Central memory CD8-positive, alpha-beta T cell (primary cell): ENCODE results near the gene RHAG.

Source experiments
- ATAC-seq: fragments of 150-1000 bp; cut with Tn5 transposase; replicated peaks from 2 replicates; pipeline ENCODE4 v1.10.0; 2022; ENCODE audit warnings: mild to moderate bottlenecking, moderate FRiP score, moderate number of reproducible peaks; ENCODE audit not compliant: poor library complexity, severe bottlenecking; ENCODE audit errors: extremely low read depth
- DNase-seq, 2 donors: peaks; one replicate each; pipeline ENCODE4 v3.0.0; 2021; ENCODE audit warnings: low spot score in 2 of 2
- H3K27ac Mint-ChIP-seq: one replicate; pipeline ENCODE4 v1.8.0; 2022; ENCODE audit warnings: low read depth, mild to moderate bottlenecking, moderate library complexity, mixed read lengths
- H3K27me3 Mint-ChIP-seq: one replicate; pipeline ENCODE4 v1.8.0; 2022; ENCODE audit warnings: mixed read lengths
- H3K36me3 Mint-ChIP-seq: one replicate; pipeline ENCODE4 v1.8.0; 2022; ENCODE audit warnings: mild to moderate bottlenecking, moderate library complexity, mixed read lengths; ENCODE audit not compliant: insufficient read depth
- H3K4me1 Mint-ChIP-seq: one replicate; pipeline ENCODE4 v1.8.0; 2022; ENCODE audit warnings: mixed read lengths
- H3K4me3 Mint-ChIP-seq: one replicate; pipeline ENCODE4 v1.8.0; 2022; ENCODE audit warnings: mild to moderate bottlenecking, moderate library complexity, mixed read lengths
- H3K9me3 Mint-ChIP-seq: one replicate; pipeline ENCODE4 v1.8.0; 2022; ENCODE audit warnings: mixed read lengths

The RHAG gene

DNA sequence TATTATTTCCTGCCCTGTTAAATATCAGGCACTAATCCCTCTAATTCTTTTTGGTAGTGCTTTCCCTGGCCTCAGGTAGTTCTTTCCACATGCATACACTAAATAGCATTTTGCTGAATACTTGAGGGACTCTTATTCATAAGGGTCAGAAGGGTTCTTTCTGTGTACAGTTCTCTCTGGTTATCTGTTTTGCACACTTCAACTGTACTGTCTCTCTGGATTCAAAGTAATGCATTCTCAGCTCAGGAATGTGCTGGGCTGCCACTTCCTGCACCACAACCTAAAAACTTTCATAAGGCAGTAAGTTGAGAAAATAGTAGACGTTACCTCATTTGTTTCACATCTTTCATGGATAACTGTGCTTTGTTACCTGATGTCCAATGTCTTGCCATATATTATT lies 54.1 kb downstream of the RHAG start:
- Mint-ChIP-seq H3K27me3 (peaks cover 6% of the 10 kb centered on the region), H3K36me3 (no peaks in the 10 kb centered on the region), H3K4me1 (no peaks in the 10 kb centered on the region), H3K9me3 (no peaks in the 10 kb centered on the region), H3K27ac (no peak overlapping the region), H3K4me3 (no peak overlapping the region)
- no peak for DNase-seq
- no peak for ATAC-seq

- peaks cover 9% of the 10 kb centered on the region for H3K27me3 Mint-ChIP-seq
- DNase-seq = no peak
- no peaks in the 10 kb centered on the region for H3K9me3 Mint-ChIP-seq
- H3K36me3 Mint-ChIP-seq = no peaks in the 10 kb centered on the region
- ATAC-seq = no peak
- H3K4me3 Mint-ChIP-seq = no peak overlapping the region
- H3K4me1 Mint-ChIP-seq = no peaks in the 10 kb centered on the region
- H3K27ac Mint-ChIP-seq = no peak overlapping the region
Measured at GRCh38 chr6:49579649-49580048, 57.0 kb downstream of the RHAG start.

DNA sequence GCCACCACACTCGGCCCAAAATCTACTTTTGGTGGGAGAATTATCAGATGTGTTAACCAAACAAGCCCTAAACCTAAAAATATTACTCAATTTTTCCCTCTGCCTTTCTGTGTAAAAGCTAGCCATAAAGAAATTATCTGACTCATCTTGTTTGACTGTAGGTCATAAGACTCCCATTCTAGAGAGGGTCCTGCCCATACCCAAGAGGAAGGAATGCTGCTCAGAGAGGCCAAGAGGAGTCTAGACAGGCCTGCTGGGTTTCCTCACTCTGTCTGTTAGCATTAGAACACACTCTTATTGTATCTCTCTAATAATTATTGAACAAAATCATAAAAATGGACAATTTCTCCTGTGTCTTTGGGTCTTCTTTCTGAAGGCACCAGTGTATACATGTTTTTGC lies 60.0 kb downstream of the RHAG start:
- Mint-ChIP-seq H3K27ac (no peak overlapping the region), H3K27me3 (peaks cover 9% of the 10 kb centered on the region)

DNA sequence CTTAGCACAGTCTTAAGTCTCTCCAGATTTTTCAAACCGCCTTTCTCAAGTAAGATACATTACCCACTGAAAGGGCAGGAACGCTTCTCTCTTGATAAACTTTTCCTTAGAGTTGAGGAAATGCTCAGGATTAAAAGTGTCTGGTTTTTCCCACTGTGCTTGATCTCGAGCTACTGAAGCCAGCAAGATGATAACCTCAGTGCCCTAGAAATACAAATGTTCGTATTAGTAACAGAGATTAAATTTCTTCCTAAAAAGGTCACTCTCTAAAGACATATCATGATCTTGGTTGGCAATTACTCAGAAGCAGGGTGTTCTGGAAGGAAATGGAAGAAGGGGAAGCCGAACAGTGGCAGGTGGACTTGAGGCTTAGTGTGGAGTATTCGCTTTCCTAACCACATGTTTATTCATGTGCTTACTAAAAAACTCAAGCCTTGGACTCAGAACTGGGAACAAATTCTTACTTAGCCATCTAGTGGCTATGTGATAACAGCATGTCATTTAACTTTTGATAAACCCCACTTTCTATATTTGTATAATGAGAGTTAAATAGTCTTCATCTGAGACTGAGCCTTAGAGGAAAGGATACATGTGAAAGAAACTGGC lies 66.1 kb downstream of the RHAG start:
- H3K4me1 Mint-ChIP-seq = no peaks in the 10 kb centered on the region
- no peaks in the 10 kb centered on the region for H3K9me3 Mint-ChIP-seq
- peaks cover 8% of the 10 kb centered on the region for H3K27me3 Mint-ChIP-seq
- ATAC-seq (no peak), DNase-seq (no peak)
- no peaks in the 10 kb centered on the region for H3K36me3 Mint-ChIP-seq
- H3K27ac Mint-ChIP-seq = no peak overlapping the region
- no peak overlapping the region for H3K4me3 Mint-ChIP-seq

More for the DNA sequence above, 60.0 kb downstream of the RHAG start:
- Mint-ChIP-seq H3K4me3 (no peak overlapping the region), H3K4me1 (no peaks in the 10 kb centered on the region), H3K9me3 (no peaks in the 10 kb centered on the region), H3K36me3 (no peaks in the 10 kb centered on the region)
- DNase-seq (no peak), ATAC-seq (no peak)

GRCh38 chr6:49565855-49566254 lies 70.8 kb downstream of the RHAG start:
- H3K27me3 Mint-ChIP-seq = peaks cover 9% of the 10 kb centered on the region
- H3K9me3 Mint-ChIP-seq = no peaks in the 10 kb centered on the region
- ATAC-seq (no peak), DNase-seq (no peak)
- H3K4me3 Mint-ChIP-seq = no peak overlapping the region
- no peaks in the 10 kb centered on the region for H3K36me3 Mint-ChIP-seq
- no peaks in the 10 kb centered on the region for H3K4me1 Mint-ChIP-seq
- H3K27ac Mint-ChIP-seq = no peak overlapping the region

DNA sequence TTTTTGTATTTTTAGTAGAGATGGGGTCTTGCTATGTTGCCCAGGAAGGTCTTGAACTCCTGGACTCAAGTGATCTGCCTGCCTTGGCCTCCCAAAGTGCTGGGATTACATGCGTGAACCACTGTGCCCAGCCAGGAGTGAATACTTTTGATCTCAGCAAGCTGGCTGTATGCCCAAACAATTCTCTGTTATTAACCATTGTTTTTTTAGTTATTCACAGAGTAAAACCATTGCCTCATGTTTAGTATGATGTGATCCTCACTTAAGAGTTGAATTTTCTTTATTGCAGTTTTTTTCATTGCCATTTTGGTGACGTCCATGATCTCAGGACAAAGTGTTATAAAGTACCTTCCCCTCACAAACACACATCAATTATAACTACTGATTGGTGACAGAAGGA lies 71.4 kb downstream of the RHAG start:
- H3K9me3 Mint-ChIP-seq = no peaks in the 10 kb centered on the region
- no peaks in the 10 kb centered on the region for H3K4me1 Mint-ChIP-seq
- DNase-seq (no peak), ATAC-seq (no peak)
- no peak overlapping the region for H3K4me3 Mint-ChIP-seq
- H3K27me3 Mint-ChIP-seq = peaks cover 9% of the 10 kb centered on the region
- H3K36me3 Mint-ChIP-seq = no peaks in the 10 kb centered on the region
- H3K27ac Mint-ChIP-seq = no peak overlapping the region

DNA sequence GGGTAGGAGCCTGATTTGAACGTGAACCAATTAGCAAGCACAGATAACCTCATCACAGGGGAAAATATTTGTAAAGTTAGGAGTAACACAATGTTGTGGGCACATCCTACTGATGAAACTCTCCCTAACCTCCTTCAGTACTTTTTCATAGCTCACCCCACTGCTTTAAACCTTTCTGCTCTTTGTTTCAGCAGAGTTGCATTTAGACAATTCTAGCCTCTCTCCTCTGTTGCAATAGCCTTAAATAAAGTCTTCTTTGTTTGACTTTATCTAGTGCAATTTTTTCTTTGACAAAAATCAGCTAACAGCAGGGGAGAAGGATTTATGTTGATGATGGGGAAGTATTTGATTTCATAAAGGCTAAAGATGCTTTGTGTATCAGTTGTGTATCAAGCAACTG lies 72.1 kb downstream of the RHAG start:
- ATAC-seq = no peak
- no peaks in the 10 kb centered on the region for H3K9me3 Mint-ChIP-seq
- no peak for DNase-seq
- no peaks in the 10 kb centered on the region for H3K36me3 Mint-ChIP-seq
- H3K27ac Mint-ChIP-seq = no peak overlapping the region
- peaks cover 9% of the 10 kb centered on the region for H3K27me3 Mint-ChIP-seq
- no peaks in the 10 kb centered on the region for H3K4me1 Mint-ChIP-seq
- no peak overlapping the region for H3K4me3 Mint-ChIP-seq

GRCh38 chr6:49563006-49563886 lies 73.4 kb downstream of the RHAG start:
- no peak overlapping the region for H3K27ac Mint-ChIP-seq
- H3K27me3 Mint-ChIP-seq = peaks cover 9% of the 10 kb centered on the region
- ATAC-seq = no peak
- H3K4me3 Mint-ChIP-seq = no peak overlapping the region
- H3K36me3 Mint-ChIP-seq = no peaks in the 10 kb centered on the region
- no peaks in the 10 kb centered on the region for H3K9me3 Mint-ChIP-seq
- no peaks in the 10 kb centered on the region for H3K4me1 Mint-ChIP-seq
- no peak for DNase-seq

- ATAC-seq (no peak), DNase-seq (no peak)
- H3K4me1 Mint-ChIP-seq = no peaks in the 10 kb centered on the region
- no peak overlapping the region for H3K27ac Mint-ChIP-seq
- H3K9me3 Mint-ChIP-seq = no peaks in the 10 kb centered on the region
- no peaks in the 10 kb centered on the region for H3K36me3 Mint-ChIP-seq
- peaks cover 6% of the 10 kb centered on the region for H3K27me3 Mint-ChIP-seq
- H3K4me3 Mint-ChIP-seq = no peak overlapping the region
Measured at GRCh38 chr6:49558238-49558637, 78.4 kb downstream of the RHAG start.

GRCh38 chr6:49557177-49557576 lies 79.5 kb downstream of the RHAG start:
- Mint-ChIP-seq H3K9me3 (no peaks in the 10 kb centered on the region), H3K4me3 (no peak overlapping the region), H3K27me3 (peaks cover 13% of the 10 kb centered on the region), H3K27ac (no peak overlapping the region), H3K4me1 (no peaks in the 10 kb centered on the region), H3K36me3 (no peaks in the 10 kb centered on the region)
- ATAC-seq (no peak), DNase-seq (no peak)

DNA sequence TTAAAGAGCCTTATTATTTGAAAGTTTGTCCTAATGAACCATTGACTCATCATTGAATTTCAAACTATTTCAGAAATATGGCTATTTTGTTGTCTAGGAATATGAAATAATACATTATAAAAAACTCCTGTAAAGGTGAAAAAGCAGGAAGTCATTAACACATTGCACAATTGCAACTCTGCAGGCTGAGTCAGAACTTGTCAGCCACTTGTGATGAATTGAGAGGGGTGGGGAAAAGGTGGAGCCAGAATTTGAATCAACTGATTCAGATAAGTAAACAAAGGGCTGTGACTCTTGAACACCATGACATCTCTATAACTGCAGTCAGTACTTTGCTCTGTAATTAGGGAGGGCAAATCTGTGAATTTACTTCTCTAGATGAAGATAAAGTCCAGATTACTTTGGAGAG lies 80.2 kb downstream of the RHAG start:
- Mint-ChIP-seq H3K27me3 (peaks cover 20% of the 10 kb centered on the region), H3K36me3 (no peaks in the 10 kb centered on the region), H3K4me1 (peaks cover 6% of the 10 kb centered on the region), H3K27ac (no peak overlapping the region), H3K9me3 (no peaks in the 10 kb centered on the region), H3K4me3 (no peak overlapping the region)
- ATAC-seq (no peak), DNase-seq (no peak)

DNA sequence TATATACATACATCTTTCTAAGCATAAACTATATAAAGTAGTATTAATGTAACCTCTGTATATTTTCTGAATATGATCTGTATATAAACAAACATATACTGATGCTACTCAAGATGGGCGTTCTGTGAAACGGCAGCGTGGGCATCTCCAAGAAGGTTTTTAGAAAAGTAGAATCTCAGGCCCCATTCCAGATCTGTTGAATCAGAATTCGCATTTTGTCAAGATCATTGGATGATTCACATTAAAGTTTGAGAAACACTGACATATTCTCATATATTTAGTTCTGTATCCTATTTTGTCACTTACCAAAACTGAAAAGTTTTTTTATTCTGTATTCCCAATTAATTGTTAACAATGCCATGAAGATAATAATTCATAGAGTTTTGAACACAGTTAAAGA lies 80.7 kb downstream of the RHAG start:
- no peak for ATAC-seq
- H3K4me1 Mint-ChIP-seq = peaks cover 11% of the 10 kb centered on the region
- H3K27me3 Mint-ChIP-seq = peaks cover 25% of the 10 kb centered on the region
- no peaks in the 10 kb centered on the region for H3K9me3 Mint-ChIP-seq
- no peak overlapping the region for H3K4me3 Mint-ChIP-seq
- DNase-seq = no peak
- H3K36me3 Mint-ChIP-seq = no peaks in the 10 kb centered on the region
- no peak overlapping the region for H3K27ac Mint-ChIP-seq
